Endodermal cell (in vitro differentiated cells): Measurements from ENCODE around the gene PRRC2A. TPM values are rescaled to one million over a fixed set of nuclear protein-coding genes. Genes with fewer than 3 reads are reported as not detected.

Source experiments
- DNase-seq: peaks from one replicate; pipeline ENCODE4 v3.0.0-alpha.2; 2017
- H3K27ac ChIP-seq: 2 replicates; pipeline ENCODE4 v1.5.1; 2013; ENCODE audit warnings: mild to moderate bottlenecking, low read depth, low read length, moderate library complexity
- H3K27me3 ChIP-seq: 2 replicates; pipeline ENCODE4 v1.6.1; 2013; ENCODE audit warnings: mild to moderate bottlenecking, low read length, moderate library complexity; ENCODE audit not compliant: insufficient read depth, control insufficient read depth, poor library complexity, severe bottlenecking
- H3K36me3 ChIP-seq: 2 replicates; pipeline ENCODE4 v1.7.0; 2013; ENCODE audit warnings: mild to moderate bottlenecking, low read length, moderate library complexity; ENCODE audit not compliant: control insufficient read depth, insufficient read depth
- H3K4me1 ChIP-seq: one replicate; pipeline ENCODE4 v1.7.0; 2013; ENCODE audit warnings: low read length; ENCODE audit not compliant: control insufficient read depth, insufficient read depth
- H3K4me3 ChIP-seq: 2 replicates; pipeline ENCODE4 v1.5.1; 2013; ENCODE audit warnings: mild to moderate bottlenecking, low read length, moderate library complexity
- H3K9ac ChIP-seq: 2 replicates; pipeline ENCODE4 v1.6.1; 2013; ENCODE audit warnings: mild to moderate bottlenecking, low read length, moderate library complexity; ENCODE audit not compliant: poor library complexity, severe bottlenecking; ENCODE audit errors: extremely low read depth
- H3K9me3 ChIP-seq: 2 replicates; pipeline ENCODE4 v1.6.1; 2013; ENCODE audit warnings: mild to moderate bottlenecking, low read length, moderate library complexity; ENCODE audit not compliant: control insufficient read depth
- H3K27ac Mint-ChIP-seq: 2 replicates; pipeline ENCODE4 v1.8.0; 2020; ENCODE audit warnings: mixed read lengths
- H3K27me3 Mint-ChIP-seq: 2 replicates; pipeline ENCODE4 v1.8.0; 2021; ENCODE audit warnings: mild to moderate bottlenecking, mixed read lengths; ENCODE audit not compliant: insufficient read depth
- H3K36me3 Mint-ChIP-seq: 2 replicates; pipeline ENCODE4 v1.8.0; 2020; ENCODE audit warnings: low read depth, mixed read lengths
- H3K4me1 Mint-ChIP-seq: 2 replicates; pipeline ENCODE4 v1.8.0; 2020; ENCODE audit warnings: mixed read lengths
- H3K4me3 Mint-ChIP-seq: 2 replicates; pipeline ENCODE4 v1.8.0; 2020; ENCODE audit warnings: mild to moderate bottlenecking, moderate library complexity, mixed read lengths
- H3K9me3 Mint-ChIP-seq: 2 replicates; pipeline ENCODE4 v1.8.0; 2020; ENCODE audit warnings: mild to moderate bottlenecking, mixed read lengths
- WGBS, 2 experiments: methylation state at CpG; one replicate each; pipeline versions ENCODE4 v1.1.5 to v1.1.7; 2013; ENCODE audit warnings: missing lambda C conversion rate in 2 of 2, mixed read lengths in 1 of 2; ENCODE audit not compliant: insufficient coverage in 1 of 2, insufficient read length in 1 of 2; 5-methylcytosine and 5-hydroxymethylcytosine counted together
- total RNA-seq, 2 donors: library from RNA; stranded (reverse); fragmentation: NEBNext Ultra II Directional in 1 of 2; extraction: Animal tissue kit (Norgen Biotek cat#: 25700) in 1 of 2; gene quantifications; 2 replicates in 1 of 2; 3 replicates in 1 of 2; pipeline ENCODE4 v1.2.1, GENCODE V29; 2021
- TF ChIP-seq, protein P1 (sequence below): fragments of 200-600 bp; sonication (generic); conservative IDR thresholded peaks from 2 replicates; pipeline ENCODE4 v1.5.0; 2021; ENCODE audit warnings: antibody characterized with exemption, mild to moderate bottlenecking

The PRRC2A gene
- total RNA-seq, 2 donors from 2014 or later: 329 to 330 TPM

- Mint-ChIP-seq H3K4me1 (peaks cover 2% of the 10 kb centered on the region), H3K4me3 (no peak overlapping the region), H3K36me3 (no peaks in the 10 kb centered on the region), H3K9me3 (no peaks in the 10 kb centered on the region), H3K27ac (no peak overlapping the region), H3K27me3 (peaks cover 20% of the 10 kb centered on the region)
- no peaks in the 10 kb centered on the region for H3K9me3 ChIP-seq
- H3K27me3 ChIP-seq: no peaks in the 10 kb centered on the region
- TF ChIP-seq, protein P1, sequence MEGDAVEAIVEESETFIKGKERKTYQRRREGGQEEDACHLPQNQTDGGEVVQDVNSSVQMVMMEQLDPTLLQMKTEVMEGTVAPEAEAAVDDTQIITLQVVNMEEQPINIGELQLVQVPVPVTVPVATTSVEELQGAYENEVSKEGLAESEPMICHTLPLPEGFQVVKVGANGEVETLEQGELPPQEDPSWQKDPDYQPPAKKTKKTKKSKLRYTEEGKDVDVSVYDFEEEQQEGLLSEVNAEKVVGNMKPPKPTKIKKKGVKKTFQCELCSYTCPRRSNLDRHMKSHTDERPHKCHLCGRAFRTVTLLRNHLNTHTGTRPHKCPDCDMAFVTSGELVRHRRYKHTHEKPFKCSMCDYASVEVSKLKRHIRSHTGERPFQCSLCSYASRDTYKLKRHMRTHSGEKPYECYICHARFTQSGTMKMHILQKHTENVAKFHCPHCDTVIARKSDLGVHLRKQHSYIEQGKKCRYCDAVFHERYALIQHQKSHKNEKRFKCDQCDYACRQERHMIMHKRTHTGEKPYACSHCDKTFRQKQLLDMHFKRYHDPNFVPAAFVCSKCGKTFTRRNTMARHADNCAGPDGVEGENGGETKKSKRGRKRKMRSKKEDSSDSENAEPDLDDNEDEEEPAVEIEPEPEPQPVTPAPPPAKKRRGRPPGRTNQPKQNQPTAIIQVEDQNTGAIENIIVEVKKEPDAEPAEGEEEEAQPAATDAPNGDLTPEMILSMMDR: no peak
- no peaks in the 10 kb centered on the region for H3K36me3 ChIP-seq
- no peak overlapping the region for H3K9ac ChIP-seq
- no peaks in the 10 kb centered on the region for H3K4me1 ChIP-seq
- no peak overlapping the region for H3K4me3 ChIP-seq
- H3K27ac ChIP-seq: no peak overlapping the region
- no peak for DNase-seq
- 79 to 82% methylated on average over 6 to 9 of the region's 9 CpGs for WGBS, 2 experiments
These were observed 33.8 kb upstream of the PRRC2A start for GRCh38 chr6:31586599-31587281.

- H3K27me3 Mint-ChIP-seq: peaks cover 9% of the 10 kb centered on the region
- H3K9ac ChIP-seq: no peak overlapping the region
- WGBS, 2 experiments: 89 to 92% methylated on average over 6 to 12 of the region's 12 CpGs
These were observed 32.4 kb upstream of the PRRC2A start for GRCh38 chr6:31587791-31588777.

More at GRCh38 chr6:31587791-31588777, 32.4 kb upstream of the PRRC2A start:
- Mint-ChIP-seq H3K27ac (no peak overlapping the region), H3K4me1 (no peaks in the 10 kb centered on the region), H3K4me3 (no peak overlapping the region), H3K9me3 (no peaks in the 10 kb centered on the region), H3K36me3 (no peaks in the 10 kb centered on the region)
- Histone ChIP-seq H3K27me3 (no peaks in the 10 kb centered on the region), H3K36me3 (no peaks in the 10 kb centered on the region), H3K4me1 (no peaks in the 10 kb centered on the region), H3K9me3 (no peaks in the 10 kb centered on the region), H3K4me3 (no peak overlapping the region), H3K27ac (no peak overlapping the region)
- no peak for DNase-seq
- TF ChIP-seq, protein P1: no peak
